Panc1 (cell line): ENCODE measurements around the gene CNIH2. TPM values are rescaled to one million over a fixed set of nuclear protein-coding genes. Genes with fewer than 3 reads are reported as not detected.

ENCODE experiments used
- ATAC-seq: fragments of 200-7000 bp; cut with Tn5 transposase; 2 replicates; pipeline ENCODE4 v1.9.1; 2020; ENCODE audit warnings: mild to moderate bottlenecking, moderate library complexity
- BruUV-seq: library from RNA; stranded (reverse); fragments of 400-500 nt; replicated peaks from 2 replicates; lab custom pipeline; 2021; lab: Mats Ljungman, UMichigan
- CTCF ChIA-PET: fragments of 300-600 bp; sonication (Branson Sonifier 250); formaldehyde crosslinking; loops from one replicate; lab custom pipeline; 2022; ENCODE audit warnings: antibody characterized with exemption; lab: Charles Lee
- POLR2A ChIA-PET: fragments of 300-600 bp; sonication (Branson Sonifier 250); formaldehyde crosslinking; loops from one replicate; lab custom pipeline; 2022; ENCODE audit warnings: antibody characterized with exemption; lab: Charles Lee
- DNase-seq: peaks from one replicate; pipeline ENCODE4 v3.0.0-alpha.2; 2010; ENCODE audit warnings: low read depth, low spot score
- H3K27ac ChIP-seq: 2 replicates; pipeline ENCODE4 v1.5.1; 2011; ENCODE audit warnings: mild to moderate bottlenecking, low read length, inconsistent platforms
- H3K27me3 ChIP-seq: fragments of 200-500 bp; sonication (Bioruptor generic); 2 replicates; pipeline ENCODE4 v1.6.0; 2014; ENCODE audit warnings: low read length, inconsistent platforms; ENCODE audit not compliant: control insufficient read depth, insufficient read depth
- H3K36me3 ChIP-seq: fragments of 200-500 bp; sonication (Bioruptor generic); 2 replicates; pipeline ENCODE4 v1.5.1; 2014; ENCODE audit warnings: inconsistent platforms, mild to moderate bottlenecking, low read length, moderate library complexity; ENCODE audit not compliant: control insufficient read depth, insufficient read depth
- H3K4me1 ChIP-seq: 2 replicates; pipeline ENCODE4 v1.5.1; 2011; ENCODE audit warnings: inconsistent platforms, mild to moderate bottlenecking, low read length, moderate library complexity; ENCODE audit not compliant: control insufficient read depth, insufficient read depth
- H3K4me3 ChIP-seq, 2 experiments: 2 replicates each; pipeline ENCODE4 v1.5.1; 2011 to 2012; ENCODE audit warnings: low read depth in 2 of 2, low read length in 2 of 2, mild to moderate bottlenecking in 2 of 2, inconsistent platforms in 1 of 2, moderate library complexity in 1 of 2
- H3K9me3 ChIP-seq: fragments of 200-500 bp; sonication (Bioruptor generic); 2 replicates; pipeline ENCODE4 v1.5.1; 2014; ENCODE audit warnings: low read depth, mild to moderate bottlenecking, inconsistent platforms, low read length, moderate library complexity; ENCODE audit not compliant: control insufficient read depth, insufficient read depth
- POLR2AphosphoS5 ChIP-seq: IDR thresholded peaks from 2 replicates; pipeline ENCODE4 v1.6.1; 2012; ENCODE audit warnings: mild to moderate bottlenecking, low read depth, low read length, moderate library complexity
- SIN3A ChIP-seq: IDR thresholded peaks from 2 replicates; pipeline ENCODE4 v1.6.1; 2012; ENCODE audit warnings: low read depth, mild to moderate bottlenecking, low read length, moderate library complexity, borderline replicate concordance; ENCODE audit not compliant: insufficient read depth
- TCF7L2 ChIP-seq: IDR thresholded peaks from 2 replicates; pipeline ENCODE4 v1.6.1; 2011; ENCODE audit warnings: mild to moderate bottlenecking, low read depth, low read length, inconsistent platforms
- in situ Hi-C: cut with HindIII; loops from 2 replicates; pipeline ENCODE4 v1.10.0; 2016; ENCODE audit warnings: low sequenced_read_pairs, low pct_unique_long_range_greater_than_20kb
- intact Hi-C: fragments of 100-400 bp; cut with micrococcal nuclease; formaldehyde crosslinking; loops from one replicate; pipeline ENCODE4 v1.10.0; 2022; ENCODE audit not compliant: unreplicated experiment
- total RNA-seq: library from RNA; stranded (reverse); gene quantifications from one replicate; pipeline ENCODE4 v1.2.1, GENCODE V29; 2021; ENCODE audit not compliant: unreplicated experiment
- TF ChIP-seq, protein P1 (sequence below), 2 experiments: IDR thresholded peaks; 2 replicates each; pipeline ENCODE4 v1.6.1; 2011 to 2012; ENCODE audit warnings: low read depth in 2 of 2, control low read depth in 1 of 2, low read length in 1 of 2, mild to moderate bottlenecking in 1 of 2, moderate library complexity in 1 of 2; ENCODE audit not compliant: insufficient read depth in 1 of 2
- TF ChIP-seq, protein P2 (sequence below): fragments of 450-650 bp; IDR thresholded peaks from 2 replicates; pipeline ENCODE4 v1.5.1; 2017; ENCODE audit warnings: mild to moderate bottlenecking

Gene CNIH2
- total RNA-seq, 1 experiment from 2014 or later: 9.3 TPM

DNA sequence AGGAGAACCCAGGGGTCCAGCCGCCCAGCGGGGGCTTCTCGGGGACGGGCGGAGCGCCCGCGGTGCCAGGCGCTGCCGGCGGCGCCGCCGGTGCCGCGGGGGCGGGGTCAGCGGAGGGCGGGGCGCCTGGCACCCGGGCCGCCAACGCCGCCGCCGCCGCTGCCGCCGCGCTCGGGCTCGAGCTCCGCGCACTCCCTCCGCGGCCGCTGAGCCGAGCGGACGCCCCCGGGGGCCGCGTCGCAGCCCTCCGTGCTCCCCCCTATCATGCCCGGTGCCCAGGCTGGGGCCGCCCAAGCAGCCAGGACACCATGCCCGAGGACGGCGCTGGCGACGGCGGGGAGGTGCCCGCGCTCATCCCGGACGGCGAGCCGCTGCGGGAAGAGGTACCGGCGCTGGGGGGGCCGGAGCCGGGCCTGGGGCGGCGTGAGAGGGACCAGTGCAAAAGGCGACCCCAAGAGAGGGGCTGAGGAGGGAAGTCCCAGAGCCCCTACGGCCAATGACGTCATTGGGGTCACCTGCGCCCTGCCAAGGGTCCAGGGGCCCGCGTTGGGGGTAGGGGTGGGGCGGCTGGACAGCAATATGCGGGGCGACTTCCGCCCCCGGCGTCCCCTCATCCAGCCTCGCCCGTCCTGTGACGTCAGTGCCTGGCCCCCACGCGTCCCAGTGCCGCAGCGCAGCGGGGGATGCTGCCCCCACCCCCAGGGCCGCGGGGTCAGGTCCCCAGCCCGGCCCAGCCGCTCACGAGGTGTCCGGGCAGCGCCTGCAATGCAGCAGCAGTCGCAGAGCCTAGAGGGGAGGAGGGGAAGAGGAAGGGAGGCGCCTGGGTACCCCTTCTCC lies 13.9 kb downstream of the CNIH2 start, which contains the start of gene TMEM151A:
Gene TMEM151A, plus strand, starts transcription at position 189 of the 837 bp plus-strand sequence. Its CDS starts 120 bp downstream, at position 309.
- Histone ChIP-seq H3K27me3 (no peaks in the 10 kb centered on the region), H3K4me3 (peak within 1 kb of the TSS; percentile 61 to 62), H3K27ac (no peak within 1 kb of the TSS; the same call in 1 of the 2 replicates), H3K9me3 (no peaks in the 10 kb centered on the region), H3K36me3 (no peaks in the 10 kb centered on the region; the same call in none of the 2 replicates), H3K4me1 (peaks cover 17% of the 10 kb centered on the region)
- no peak for DNase-seq
- in situ Hi-C loops (no loop called here), intact Hi-C loops (no loop called here)
- no TSS peak for BruUV-seq
- POLR2A ChIA-PET: interaction anchor here (0.6 to 1.3 kb wide), 2 partner anchors 11 to 145 kb away, joined by 6 to 9 read pairs; no protein-coding TSS in a partner anchor
- no peak for TF ChIP-seq SIN3A
- TF ChIP-seq, protein P1, sequence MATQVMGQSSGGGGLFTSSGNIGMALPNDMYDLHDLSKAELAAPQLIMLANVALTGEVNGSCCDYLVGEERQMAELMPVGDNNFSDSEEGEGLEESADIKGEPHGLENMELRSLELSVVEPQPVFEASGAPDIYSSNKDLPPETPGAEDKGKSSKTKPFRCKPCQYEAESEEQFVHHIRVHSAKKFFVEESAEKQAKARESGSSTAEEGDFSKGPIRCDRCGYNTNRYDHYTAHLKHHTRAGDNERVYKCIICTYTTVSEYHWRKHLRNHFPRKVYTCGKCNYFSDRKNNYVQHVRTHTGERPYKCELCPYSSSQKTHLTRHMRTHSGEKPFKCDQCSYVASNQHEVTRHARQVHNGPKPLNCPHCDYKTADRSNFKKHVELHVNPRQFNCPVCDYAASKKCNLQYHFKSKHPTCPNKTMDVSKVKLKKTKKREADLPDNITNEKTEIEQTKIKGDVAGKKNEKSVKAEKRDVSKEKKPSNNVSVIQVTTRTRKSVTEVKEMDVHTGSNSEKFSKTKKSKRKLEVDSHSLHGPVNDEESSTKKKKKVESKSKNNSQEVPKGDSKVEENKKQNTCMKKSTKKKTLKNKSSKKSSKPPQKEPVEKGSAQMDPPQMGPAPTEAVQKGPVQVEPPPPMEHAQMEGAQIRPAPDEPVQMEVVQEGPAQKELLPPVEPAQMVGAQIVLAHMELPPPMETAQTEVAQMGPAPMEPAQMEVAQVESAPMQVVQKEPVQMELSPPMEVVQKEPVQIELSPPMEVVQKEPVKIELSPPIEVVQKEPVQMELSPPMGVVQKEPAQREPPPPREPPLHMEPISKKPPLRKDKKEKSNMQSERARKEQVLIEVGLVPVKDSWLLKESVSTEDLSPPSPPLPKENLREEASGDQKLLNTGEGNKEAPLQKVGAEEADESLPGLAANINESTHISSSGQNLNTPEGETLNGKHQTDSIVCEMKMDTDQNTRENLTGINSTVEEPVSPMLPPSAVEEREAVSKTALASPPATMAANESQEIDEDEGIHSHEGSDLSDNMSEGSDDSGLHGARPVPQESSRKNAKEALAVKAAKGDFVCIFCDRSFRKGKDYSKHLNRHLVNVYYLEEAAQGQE (IDR thresholded peaks at IDR 0.05; ENCODE audit: insufficient read depth in 1 of 2, low read depth in 2 of 2, low read length in 1 of 2): no peak
- TF ChIP-seq, protein P2, sequence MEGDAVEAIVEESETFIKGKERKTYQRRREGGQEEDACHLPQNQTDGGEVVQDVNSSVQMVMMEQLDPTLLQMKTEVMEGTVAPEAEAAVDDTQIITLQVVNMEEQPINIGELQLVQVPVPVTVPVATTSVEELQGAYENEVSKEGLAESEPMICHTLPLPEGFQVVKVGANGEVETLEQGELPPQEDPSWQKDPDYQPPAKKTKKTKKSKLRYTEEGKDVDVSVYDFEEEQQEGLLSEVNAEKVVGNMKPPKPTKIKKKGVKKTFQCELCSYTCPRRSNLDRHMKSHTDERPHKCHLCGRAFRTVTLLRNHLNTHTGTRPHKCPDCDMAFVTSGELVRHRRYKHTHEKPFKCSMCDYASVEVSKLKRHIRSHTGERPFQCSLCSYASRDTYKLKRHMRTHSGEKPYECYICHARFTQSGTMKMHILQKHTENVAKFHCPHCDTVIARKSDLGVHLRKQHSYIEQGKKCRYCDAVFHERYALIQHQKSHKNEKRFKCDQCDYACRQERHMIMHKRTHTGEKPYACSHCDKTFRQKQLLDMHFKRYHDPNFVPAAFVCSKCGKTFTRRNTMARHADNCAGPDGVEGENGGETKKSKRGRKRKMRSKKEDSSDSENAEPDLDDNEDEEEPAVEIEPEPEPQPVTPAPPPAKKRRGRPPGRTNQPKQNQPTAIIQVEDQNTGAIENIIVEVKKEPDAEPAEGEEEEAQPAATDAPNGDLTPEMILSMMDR: no peak
- no peak for ATAC-seq
- CTCF ChIA-PET: interaction anchor here (0.6 to 1.0 kb wide), 2 partner anchors 10 to 44 kb away, joined by 3 to 6 read pairs; partner anchors contain the start of gene RIN1

DNA sequence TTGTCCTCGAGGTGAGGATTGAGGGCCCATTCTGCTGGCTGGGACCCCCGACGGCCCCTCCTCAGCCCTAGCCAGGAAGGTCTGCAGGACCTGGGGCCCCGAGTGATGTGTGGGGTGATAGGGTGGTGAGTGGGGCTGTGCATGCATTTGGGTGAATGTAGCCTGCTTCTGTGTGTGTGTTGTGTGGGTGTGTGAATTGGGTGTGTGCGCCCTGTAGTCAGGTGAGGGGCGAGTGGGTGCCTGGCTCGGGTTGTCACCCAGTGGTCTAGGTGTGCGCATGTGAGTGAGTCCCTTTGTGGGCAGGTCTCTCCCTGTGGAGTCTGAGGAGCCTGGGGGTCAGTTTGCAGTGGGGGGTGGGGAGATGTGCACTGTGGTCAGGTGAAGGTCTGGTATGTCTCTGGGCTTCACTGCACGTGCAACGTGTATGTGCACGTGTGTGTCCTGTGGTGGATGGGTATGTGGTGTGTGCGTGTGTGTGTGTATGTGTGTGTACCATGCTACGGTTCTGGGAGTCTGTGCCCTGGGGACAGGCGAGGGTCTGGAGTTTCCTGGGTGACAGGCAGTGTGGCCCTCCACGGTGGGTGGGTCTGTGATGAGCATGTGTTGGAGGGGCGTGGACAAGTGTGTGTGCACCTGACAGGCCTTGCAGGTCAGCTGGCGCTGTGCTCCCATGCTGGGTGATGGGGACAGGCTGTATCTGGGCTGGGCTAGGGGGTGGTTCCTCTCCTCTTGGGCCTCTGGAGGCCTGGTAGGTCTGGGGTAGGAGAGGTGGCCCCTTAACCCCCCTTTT lies 14.8 kb downstream of the CNIH2 start:
- H3K27ac ChIP-seq: no peak overlapping the region
- BruUV-seq: no TSS peak
- ATAC-seq (no peak), DNase-seq (no peak)
- intact Hi-C loops: no loop called here
- peaks cover 13% of the 10 kb centered on the region for H3K4me1 ChIP-seq
- ChIA-PET CTCF (no interaction called here), POLR2A (no interaction called here)
- no peaks in the 10 kb centered on the region for H3K9me3 ChIP-seq
- TF ChIP-seq SIN3A (no peak), TCF7L2 (no peak), POLR2AphosphoS5 (no peak)
- TF ChIP-seq, protein P2: no peak
- TF ChIP-seq, protein P1 (IDR thresholded peaks at IDR 0.05; ENCODE audit: insufficient read depth in 1 of 2, low read depth in 2 of 2, low read length in 1 of 2): no peak
- H3K27me3 ChIP-seq: no peaks in the 10 kb centered on the region
- in situ Hi-C loops: no loop called here
- peak overlapping the region; percentile 58 to 61 for H3K4me3 ChIP-seq
- no peaks in the 10 kb centered on the region; the same call in none of the 2 replicates for H3K36me3 ChIP-seq
